GM12891 (cell line): Measurements from ENCODE around the gene FAM20C.

Experiments
- DNase-seq: peaks from one replicate; pipeline ENCODE4 v3.0.0; 2011; ENCODE audit warnings: low spot score; ENCODE audit not compliant: insufficient read length
- FAIRE-seq: peaks from 2 replicates; lab custom pipeline; 2011; peaks lifted over from hg19 to GRCh38; lab: Jason Lieb, UNC
- PAX5 ChIP-seq: IDR thresholded peaks from 2 replicates; pipeline ENCODE4 v1.6.1; 2011; ENCODE audit warnings: low read length, moderate library complexity, mild to moderate bottlenecking; ENCODE audit not compliant: insufficient read depth, severe bottlenecking
- POLR2A ChIP-seq: IDR thresholded peaks from 2 replicates; pipeline ENCODE4 v1.6.1; 2011; ENCODE audit warnings: low read depth, low read length, control low read depth
- POLR2AphosphoS5 ChIP-seq: IDR thresholded peaks from 2 replicates; pipeline ENCODE4 v1.6.1; 2011; ENCODE audit warnings: low read depth, low read length, control low read depth
- POU2F2 ChIP-seq: IDR thresholded peaks from 2 replicates; pipeline ENCODE4 v1.6.1; 2011; ENCODE audit warnings: low read depth, mild to moderate bottlenecking, control low read depth, low read length, moderate library complexity
- SPI1 ChIP-seq: IDR thresholded peaks from 2 replicates; pipeline ENCODE4 v1.6.1; 2011; ENCODE audit warnings: low read depth, low read length, control low read depth
- TAF1 ChIP-seq: IDR thresholded peaks from 2 replicates; pipeline ENCODE4 v1.6.1; 2011; ENCODE audit warnings: low read depth, low read length, control low read depth

Gene FAM20C

GRCh38 chr7:158771-159170 lies 33.6 kb upstream of the FAM20C start:
- no peak for TF ChIP-seq POLR2A
- no peak for TF ChIP-seq TAF1
- no peak for TF ChIP-seq PAX5
- TF ChIP-seq POU2F2: no peak
- TF ChIP-seq SPI1: no peak
- no peak for TF ChIP-seq POLR2AphosphoS5
- FAIRE-seq (no peak), DNase-seq (no peak)

- TF ChIP-seq POLR2AphosphoS5 (no peak), PAX5 (no peak), POLR2A (no peak), TAF1 (no peak), SPI1 (no peak), POU2F2 (no peak)
- FAIRE-seq (no peak), DNase-seq (no peak)
These were observed 32.8 kb upstream of the FAM20C start for GRCh38 chr7:159370-160270.

GRCh38 chr7:160958-161725 lies 31.2 kb upstream of the FAM20C start:
- no peak for FAIRE-seq
- DNase-seq: no peak
- TF ChIP-seq SPI1 (no peak), PAX5 (no peak), POLR2AphosphoS5 (no peak), TAF1 (no peak), POU2F2 (no peak), POLR2A (no peak)

- TF ChIP-seq SPI1: no peak
- TF ChIP-seq PAX5: no peak
- TF ChIP-seq TAF1: no peak
- TF ChIP-seq POLR2A: no peak
- TF ChIP-seq POLR2AphosphoS5: no peak
- TF ChIP-seq POU2F2: no peak
- FAIRE-seq: no peak
- no peak for DNase-seq
These were observed 29.6 kb upstream of the FAM20C start for GRCh38 chr7:162632-163297.

- no peak for TF ChIP-seq SPI1
- no peak for FAIRE-seq
- no peak for DNase-seq
These were observed 29.1 kb upstream of the FAM20C start for GRCh38 chr7:163298-163695.

GRCh38 chr7:163971-164881 lies 28.1 kb upstream of the FAM20C start:
- FAIRE-seq (no peak), DNase-seq (no peak)
- TF ChIP-seq POU2F2: no peak
- no peak for TF ChIP-seq PAX5
- TF ChIP-seq SPI1: no peak
- TF ChIP-seq POLR2AphosphoS5: no peak
- no peak for TF ChIP-seq POLR2A
- no peak for TF ChIP-seq TAF1

- no peak for FAIRE-seq
- DNase-seq: no peak
These were observed 27.3 kb upstream of the FAM20C start for GRCh38 chr7:164882-165660.

GRCh38 chr7:165661-166337 lies 26.6 kb upstream of the FAM20C start:
- no peak for DNase-seq
- FAIRE-seq: no peak
- TF ChIP-seq SPI1: no peak
- TF ChIP-seq POU2F2: no peak
- TF ChIP-seq POLR2AphosphoS5: no peak
- TF ChIP-seq TAF1: no peak
- no peak for TF ChIP-seq POLR2A
- TF ChIP-seq PAX5: no peak

More at GRCh38 chr7:164882-165660, 27.3 kb upstream of the FAM20C start:
- TF ChIP-seq TAF1 (no peak), POU2F2 (no peak), SPI1 (no peak), PAX5 (no peak), POLR2A (no peak), POLR2AphosphoS5 (no peak)
